ENCODE measurements around the gene DSCAM. TPM values are rescaled to one million over a fixed set of nuclear protein-coding genes. Genes with fewer than 3 reads are reported as not detected.

DSCAM gene
- total and polyA plus RNA-seq, 3 donors from 2014 or later, result 0.70 to 2.3 (median 2.0) TPM

- intact Hi-C loops (cut with DNase I; ENCODE audit: low total_unique reads), result no loop called here
- TF ChIP-seq POLR2A (IDR thresholded peaks at IDR 0.05) (no peak), CTCF (IDR thresholded peaks at IDR 0.05) (no peak)
- H3K36me3 ChIP-seq (ENCODE audit: low read depth, missing control alignments), result no peaks in the 10 kb centered on the region
- H3K4me3 ChIP-seq, result no peak overlapping the region
- no peaks in the 10 kb centered on the region for H3K4me1 ChIP-seq
- no peak overlapping the region for H3K27ac ChIP-seq
- H3K27me3 ChIP-seq, result no peaks in the 10 kb centered on the region
- DNase-seq, result no peak
- WGBS, 2 donors, result 75 to 82% methylated on average over 1 to 3 of the region's 3 CpGs
- no peaks in the 10 kb centered on the region for H3K9me3 ChIP-seq
These were observed 747.1 kb downstream of the DSCAM start for GRCh38 chr21:40099809-40100208.

GRCh38 chr21:40095477-40095876, 751.5 kb downstream of the DSCAM start:
- H3K9me3 ChIP-seq, result no peaks in the 10 kb centered on the region
- 60 to 61% methylated on average over 3 of the region's 3 CpGs for WGBS, 2 donors
- H3K4me3 ChIP-seq, result no peak overlapping the region
- TF ChIP-seq POLR2A (IDR thresholded peaks at IDR 0.05), result no peak
- TF ChIP-seq CTCF (IDR thresholded peaks at IDR 0.05), result no peak
- H3K27ac ChIP-seq, result no peak overlapping the region
- no peaks in the 10 kb centered on the region for H3K4me1 ChIP-seq
- no peaks in the 10 kb centered on the region for H3K36me3 ChIP-seq (ENCODE audit: low read depth, missing control alignments)
- no peaks in the 10 kb centered on the region for H3K27me3 ChIP-seq
- no peak for DNase-seq
- intact Hi-C loops (cut with DNase I; ENCODE audit: low total_unique reads), result no loop called here

- Histone ChIP-seq H3K36me3 (ENCODE audit: low read depth, missing control alignments) (no peaks in the 10 kb centered on the region), H3K9me3 (no peaks in the 10 kb centered on the region), H3K4me3 (no peak overlapping the region), H3K27ac (no peak overlapping the region), H3K27me3 (no peaks in the 10 kb centered on the region), H3K4me1 (no peaks in the 10 kb centered on the region)
- WGBS, 2 donors, result 87 to 91% methylated on average over 3 of the region's 3 CpGs
- intact Hi-C loops (cut with DNase I; ENCODE audit: low total_unique reads), result no loop called here
- no peak for TF ChIP-seq POLR2A (IDR thresholded peaks at IDR 0.05)
- DNase-seq, result no peak
These were observed 766.6 kb downstream of the DSCAM start for GRCh38 chr21:40080385-40080784.

- Histone ChIP-seq H3K9me3 (no peaks in the 10 kb centered on the region), H3K4me3 (no peak overlapping the region), H3K4me1 (no peaks in the 10 kb centered on the region), H3K27ac (no peak overlapping the region), H3K36me3 (ENCODE audit: low read depth, missing control alignments) (no peaks in the 10 kb centered on the region), H3K27me3 (no peaks in the 10 kb centered on the region)
- DNase-seq, result no peak
- TF ChIP-seq CTCF (IDR thresholded peaks at IDR 0.05) (no peak), POLR2A (IDR thresholded peaks at IDR 0.05) (no peak)
- intact Hi-C loops (cut with DNase I; ENCODE audit: low total_unique reads), result no loop called here
- WGBS, 2 donors, result 88 to 90% methylated on average over 8 of the region's 8 CpGs
These were observed 772.2 kb downstream of the DSCAM start for GRCh38 chr21:40074710-40075109.

GRCh38 chr21:40074198-40074597, 772.8 kb downstream of the DSCAM start:
- Histone ChIP-seq H3K27ac (no peak overlapping the region), H3K9me3 (no peaks in the 10 kb centered on the region), H3K4me1 (no peaks in the 10 kb centered on the region), H3K4me3 (no peak overlapping the region), H3K27me3 (no peaks in the 10 kb centered on the region), H3K36me3 (ENCODE audit: low read depth, missing control alignments) (no peaks in the 10 kb centered on the region)
- 61 to 77% methylated on average over 6 of the region's 6 CpGs for WGBS, 2 donors
- intact Hi-C loops (cut with DNase I; ENCODE audit: low total_unique reads), result no loop called here
- no peak for DNase-seq
- TF ChIP-seq POLR2A (IDR thresholded peaks at IDR 0.05), result no peak
- TF ChIP-seq CTCF (IDR thresholded peaks at IDR 0.05), result no peak
